NCI-H146 treated with DMSO at 0.1 percent for 48 hours (cell line): ENCODE measurements around the gene KIF2C.
A peak's percentile ranks its signal among the peaks of the same experiment; 100 is the strongest.

Experiments used
- DNase-seq: peaks from one replicate; lab custom pipeline; 2025; ENCODE audit not compliant: unreplicated experiment; lab: John Stamatoyannopoulos, UW

Gene KIF2C

DNA sequence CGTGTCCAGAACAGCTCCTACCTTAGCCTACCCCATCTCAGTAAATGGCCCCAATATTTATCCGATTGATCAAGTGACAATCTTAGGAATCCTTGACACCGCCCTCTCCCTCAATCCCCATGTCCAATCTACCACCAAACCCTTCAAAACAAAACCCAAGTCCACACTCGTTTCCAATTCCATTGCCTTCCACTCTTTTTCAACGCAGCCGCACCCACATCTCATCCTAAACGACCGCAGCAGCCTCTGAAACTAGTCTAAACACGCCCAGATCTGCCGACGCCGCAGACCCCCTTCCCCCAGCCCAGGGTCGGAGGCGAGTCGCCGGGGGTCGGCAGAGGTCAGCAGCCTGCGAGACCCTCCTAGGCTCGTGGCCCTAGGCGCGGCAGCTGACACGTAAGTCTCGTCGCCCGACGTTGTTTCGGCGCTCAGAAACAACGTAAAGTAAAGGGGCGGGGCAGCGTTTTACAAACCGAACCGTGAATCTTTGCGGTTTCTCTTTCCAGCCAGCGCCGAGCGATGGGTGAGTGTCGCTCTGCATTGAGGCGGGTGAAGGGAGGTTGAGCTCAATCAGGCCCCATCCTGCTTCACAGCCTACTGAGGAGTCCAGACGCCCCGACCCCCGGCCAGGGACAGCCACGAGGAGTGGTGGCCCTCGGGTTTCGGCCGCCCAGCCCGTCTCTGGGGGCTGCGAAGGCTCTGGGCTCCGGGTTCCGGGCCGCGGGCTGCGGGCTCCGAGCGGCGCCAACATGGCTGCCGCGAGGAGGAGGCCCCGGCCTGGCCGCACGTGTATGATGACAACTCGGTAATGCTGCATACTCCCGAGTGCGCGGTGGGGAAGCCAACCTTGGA is 35.7 kb downstream of the KIF2C start, which contains the start of gene RPS8:
Gene RPS8 (plus strand): TSS at position 463 of the 852 bp plus-strand sequence. CDS start 57 bp downstream, at position 520.
- DNase-seq, result peak; percentile 72

GRCh38 chr1:44775930-44776729 is 36.5 kb downstream of the KIF2C start:
- no peak for DNase-seq

- no peak for DNase-seq
Observed at GRCh38 chr1:44776730-44777068, 37.1 kb downstream of the KIF2C start.

DNA sequence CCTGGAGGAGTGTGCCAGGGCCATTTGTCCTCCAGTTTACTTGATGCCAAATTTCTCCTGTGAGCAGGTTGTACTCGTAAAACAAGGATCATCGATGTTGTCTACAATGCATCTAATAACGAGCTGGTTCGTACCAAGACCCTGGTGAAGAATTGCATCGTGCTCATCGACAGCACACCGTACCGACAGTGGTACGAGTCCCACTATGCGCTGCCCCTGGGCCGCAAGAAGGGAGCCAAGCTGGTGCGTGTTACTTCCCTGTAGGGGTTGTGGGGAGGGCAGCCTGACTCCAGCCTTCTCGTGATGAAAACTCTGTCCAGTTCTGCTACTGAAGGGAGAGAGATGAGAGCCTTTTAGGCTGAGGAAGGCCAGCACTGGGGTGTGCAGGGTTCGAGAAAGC is 37.9 kb downstream of the KIF2C start:
- no peak for DNase-seq

- DNase-seq, result no peak
Observed at GRCh38 chr1:44777969-44778635, 38.5 kb downstream of the KIF2C start.

DNA sequence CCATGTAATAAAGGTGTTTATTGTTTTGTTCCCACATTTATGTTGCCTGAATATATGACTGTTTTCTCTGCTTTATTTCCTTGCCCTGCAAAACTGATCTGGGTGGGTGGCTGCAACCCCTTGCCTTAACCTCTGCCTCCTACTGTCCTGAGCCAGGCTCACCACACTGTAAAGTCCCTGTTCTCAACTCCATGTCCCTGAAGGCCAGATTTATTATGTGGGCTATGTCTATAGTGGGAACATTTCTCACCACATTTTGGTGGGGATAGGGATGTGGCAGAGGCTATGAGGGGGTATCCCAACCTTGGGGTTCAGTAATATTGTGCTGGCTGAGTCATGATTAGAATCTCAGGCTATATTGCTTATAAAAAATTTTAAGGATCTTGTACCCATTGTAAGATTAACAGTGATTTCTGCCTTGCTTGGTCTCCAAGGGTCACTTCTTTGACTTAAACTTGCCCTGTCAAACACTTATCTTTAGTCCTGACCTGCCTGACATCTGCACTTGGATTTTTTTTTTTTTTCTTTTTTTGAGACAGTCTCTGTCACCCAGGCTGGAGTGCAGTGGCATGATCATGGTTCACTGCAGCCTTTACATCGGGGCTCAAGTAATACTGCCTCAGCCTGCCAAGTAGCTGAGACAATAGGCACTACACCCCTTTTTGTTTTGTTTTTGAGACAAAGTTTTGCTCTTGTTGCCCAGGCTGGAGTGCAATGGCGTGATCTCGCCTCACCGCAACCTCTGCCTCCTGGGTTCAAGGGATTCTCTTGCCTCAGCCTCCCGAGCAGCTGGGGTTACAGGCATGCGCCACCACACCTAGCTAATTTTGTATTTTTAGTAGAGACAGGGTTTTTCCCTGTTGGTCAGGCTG is 39.3 kb downstream of the KIF2C start:
- no peak for DNase-seq

GRCh38 chr1:44780583-44781121 is 41.0 kb downstream of the KIF2C start:
- no peak for DNase-seq

DNA sequence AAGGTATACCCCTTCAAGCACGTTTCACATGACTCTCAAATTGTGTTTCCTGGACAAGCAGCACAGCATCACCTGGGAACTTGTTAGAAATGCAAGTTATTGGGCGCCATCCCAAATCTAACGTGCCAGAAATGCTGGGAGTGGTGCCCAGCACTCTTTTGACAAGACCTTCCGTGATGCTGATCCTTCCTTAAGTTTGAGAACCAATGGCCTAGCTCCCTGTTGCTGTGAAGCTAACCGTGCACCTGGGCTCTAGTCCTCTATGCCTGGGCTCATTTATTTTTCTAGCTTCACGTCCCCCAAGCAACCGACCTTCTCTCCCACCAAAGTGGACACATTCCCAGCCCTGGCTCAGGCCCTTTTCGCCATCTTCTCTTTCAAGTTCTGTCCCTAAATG is 44.1 kb downstream of the KIF2C start:
- DNase-seq, result no peak

- DNase-seq, result no peak
Observed at GRCh38 chr1:44784094-44785028, 44.7 kb downstream of the KIF2C start.

DNA sequence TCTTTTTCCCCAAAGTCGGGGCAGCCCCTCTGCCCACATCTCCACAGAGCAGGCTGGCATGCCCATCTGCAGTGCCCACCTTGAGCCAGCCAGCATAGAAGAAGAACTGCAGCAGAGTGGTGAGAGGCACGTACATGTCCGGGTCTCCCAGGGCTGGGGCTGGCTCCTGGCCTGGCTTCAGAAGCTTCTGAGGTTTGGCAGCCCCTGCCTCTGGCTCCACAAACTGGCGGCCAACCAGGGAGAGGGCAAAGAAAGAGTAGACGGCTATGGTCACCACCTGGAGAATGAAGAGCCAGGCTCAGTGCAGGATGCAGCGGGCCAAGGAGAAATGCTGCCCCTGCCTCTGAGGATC is 45.4 kb downstream of the KIF2C start:
- DNase-seq, result no peak

DNA sequence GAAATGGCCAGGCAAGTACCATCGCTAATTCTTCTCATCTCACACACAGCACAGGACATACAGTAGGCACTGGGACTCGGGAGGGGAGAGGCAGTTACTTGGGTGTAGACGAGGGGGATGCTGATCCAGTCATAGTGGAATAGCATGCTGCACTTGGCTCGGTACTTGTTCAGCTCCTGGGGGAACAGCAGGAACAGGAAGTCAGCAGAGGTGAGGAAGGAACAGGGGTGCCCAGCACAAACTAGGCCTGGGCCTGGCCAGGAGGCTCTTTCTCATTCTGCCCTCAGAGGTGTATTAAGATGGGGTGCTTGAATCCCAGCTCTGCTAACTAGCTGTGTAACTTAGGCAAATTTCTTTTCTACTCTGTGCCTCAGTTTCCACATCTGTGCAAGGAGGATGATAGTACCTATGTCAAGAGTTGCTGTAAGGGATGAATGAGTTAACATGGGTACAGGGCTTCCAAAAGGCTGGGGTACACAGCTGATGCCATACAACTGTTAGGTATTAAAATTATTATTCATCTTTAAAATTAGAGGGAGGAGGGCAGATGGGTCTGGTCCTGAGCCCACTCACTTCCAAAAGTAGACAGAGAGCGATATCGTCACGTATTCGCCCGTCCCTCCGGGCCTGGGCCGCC is 46.0 kb downstream of the KIF2C start:
- DNase-seq, result no peak

GRCh38 chr1:44786138-44786840 is 46.7 kb downstream of the KIF2C start:
- no peak for DNase-seq

- DNase-seq, result no peak
Observed at GRCh38 chr1:44786841-44787426, 47.3 kb downstream of the KIF2C start.

DNA sequence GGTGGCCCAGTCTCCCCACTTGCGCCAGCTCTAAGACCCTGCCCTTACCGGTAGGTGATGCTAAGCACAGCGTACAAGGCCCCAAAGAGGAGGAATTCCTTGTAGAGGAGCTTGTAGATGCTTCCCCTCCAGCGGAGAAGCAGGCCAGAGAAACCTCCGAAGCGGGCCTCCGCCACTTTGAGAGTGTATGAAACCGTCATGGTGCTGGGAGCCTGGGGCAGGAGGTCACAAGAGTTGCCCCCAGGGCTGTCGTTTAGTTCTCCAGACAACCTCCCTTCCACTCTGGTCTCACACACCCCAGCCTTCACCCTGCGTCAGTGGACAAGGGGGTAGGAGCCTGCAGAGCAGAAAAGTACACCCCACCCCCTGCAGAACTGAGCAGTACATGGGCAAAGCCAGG is 47.9 kb downstream of the KIF2C start:
- no peak for DNase-seq

GRCh38 chr1:44788120-44788860 is 48.7 kb downstream of the KIF2C start, which contains the start of gene BEST4:
BEST4 (minus strand) TSS chr1:44788170; CDS start chr1:44787705, 465 bp downstream.
- no peak for DNase-seq

DNA sequence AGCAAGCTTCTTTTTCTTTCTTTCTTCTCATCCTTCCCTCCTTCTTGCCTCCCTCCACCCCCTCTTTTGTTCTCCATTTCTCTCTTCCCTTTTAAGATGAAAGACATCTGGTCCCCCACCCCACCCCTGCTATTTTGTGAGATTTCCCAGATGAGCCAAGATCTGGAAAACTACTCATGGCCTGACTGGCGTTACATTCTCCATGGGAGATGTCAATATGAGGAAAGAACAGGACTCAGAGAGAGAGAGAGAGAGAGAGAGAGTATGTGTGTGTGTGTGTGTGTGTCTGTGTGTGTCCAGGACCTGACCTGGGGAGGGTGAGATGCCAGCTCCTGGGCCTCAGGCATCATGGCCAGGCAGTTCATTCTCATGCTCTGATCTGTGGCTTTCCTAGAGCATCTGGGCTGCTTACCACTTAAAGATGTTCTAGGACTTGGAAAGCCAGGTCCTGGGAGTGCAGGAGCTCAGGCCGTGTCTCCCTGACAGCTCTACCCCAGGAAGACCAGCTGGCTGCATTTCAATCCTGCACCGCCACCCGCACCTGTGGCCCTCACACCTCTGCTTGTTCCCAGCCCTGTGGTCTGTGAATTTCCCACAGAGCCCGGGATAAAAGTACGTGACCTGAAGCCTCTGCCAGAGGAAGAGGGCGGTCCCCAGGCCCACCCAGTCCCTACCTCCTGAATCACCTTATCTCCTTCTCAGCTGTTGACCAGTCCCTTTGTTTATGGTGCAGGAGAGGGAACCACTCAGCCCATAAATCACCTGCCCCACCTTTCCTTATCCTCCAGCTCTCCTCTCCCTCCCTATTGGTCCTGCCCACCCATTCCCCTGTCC is 51.5 kb downstream of the KIF2C start:
- DNase-seq, result no peak
